DND-41 (cell line): ENCODE data around the gene PPM1F.

Experiments used
- EZH2 ChIP-seq: IDR thresholded peaks from 3 replicates; pipeline ENCODE4 v1.6.1; 2012; ENCODE audit warnings: borderline replicate concordance, low read depth, mild to moderate bottlenecking, moderate library complexity, low read length, inconsistent platforms; ENCODE audit not compliant: severe bottlenecking
- TF ChIP-seq, protein P1 (sequence below): IDR thresholded peaks from 2 replicates; pipeline ENCODE4 v1.5.1; 2012; ENCODE audit warnings: borderline replicate concordance, low read length, moderate library complexity, mild to moderate bottlenecking; ENCODE audit not compliant: poor library complexity, severe bottlenecking; ENCODE audit errors: extremely low read depth

DNA sequence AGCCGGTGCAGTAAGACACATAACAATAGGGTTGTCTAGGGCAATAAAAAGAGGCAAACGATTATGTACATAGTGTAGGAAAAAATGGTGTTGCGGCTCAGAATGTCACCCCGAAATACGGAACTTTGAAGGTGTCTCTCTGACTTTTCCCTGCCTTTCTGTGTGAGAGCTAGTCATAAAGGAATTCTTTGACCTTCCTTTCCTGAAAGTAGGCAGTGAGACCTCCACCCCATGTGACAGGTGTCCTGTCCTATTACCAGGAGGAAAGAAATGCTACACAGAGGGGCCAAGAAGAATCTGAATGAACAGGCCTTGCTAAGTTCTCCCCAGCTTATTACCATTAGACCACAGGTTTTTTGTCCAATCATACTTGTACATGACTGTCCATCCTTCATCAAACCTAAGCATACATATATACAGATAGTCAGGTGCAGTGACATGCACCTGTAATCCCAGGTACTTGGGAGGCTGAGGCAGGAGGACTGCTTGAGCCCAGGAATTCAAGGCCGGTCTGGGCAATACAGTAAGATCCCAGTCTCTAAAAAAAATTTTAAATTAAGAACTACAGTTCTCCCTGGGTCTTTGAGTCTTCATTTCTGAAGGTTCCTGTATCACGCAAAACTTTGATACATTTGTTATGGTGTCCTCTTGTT, 46.1 kb upstream of the PPM1F start:
- TF ChIP-seq, protein P1, sequence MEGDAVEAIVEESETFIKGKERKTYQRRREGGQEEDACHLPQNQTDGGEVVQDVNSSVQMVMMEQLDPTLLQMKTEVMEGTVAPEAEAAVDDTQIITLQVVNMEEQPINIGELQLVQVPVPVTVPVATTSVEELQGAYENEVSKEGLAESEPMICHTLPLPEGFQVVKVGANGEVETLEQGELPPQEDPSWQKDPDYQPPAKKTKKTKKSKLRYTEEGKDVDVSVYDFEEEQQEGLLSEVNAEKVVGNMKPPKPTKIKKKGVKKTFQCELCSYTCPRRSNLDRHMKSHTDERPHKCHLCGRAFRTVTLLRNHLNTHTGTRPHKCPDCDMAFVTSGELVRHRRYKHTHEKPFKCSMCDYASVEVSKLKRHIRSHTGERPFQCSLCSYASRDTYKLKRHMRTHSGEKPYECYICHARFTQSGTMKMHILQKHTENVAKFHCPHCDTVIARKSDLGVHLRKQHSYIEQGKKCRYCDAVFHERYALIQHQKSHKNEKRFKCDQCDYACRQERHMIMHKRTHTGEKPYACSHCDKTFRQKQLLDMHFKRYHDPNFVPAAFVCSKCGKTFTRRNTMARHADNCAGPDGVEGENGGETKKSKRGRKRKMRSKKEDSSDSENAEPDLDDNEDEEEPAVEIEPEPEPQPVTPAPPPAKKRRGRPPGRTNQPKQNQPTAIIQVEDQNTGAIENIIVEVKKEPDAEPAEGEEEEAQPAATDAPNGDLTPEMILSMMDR: no peak
- TF ChIP-seq EZH2: no peak
